Measurements from ENCODE around the gene CGB3.
"Not testable (repeated sequence)": the region's sequence is repeated elsewhere in the genome, so short reads cannot be mapped to it uniquely, and the experiment has no call there.

Gene CGB3

GRCh38 chr19:49019242-49019932 lies 4.7 kb downstream of the CGB3 start:
- H3K36me3 ChIP-seq (replicated peaks; ENCODE audit: insufficient read depth, low read length), result no peaks in the 10 kb centered on the region
- H3K9ac ChIP-seq (ENCODE audit: low read length), result no peak overlapping the region
- no peaks in the 10 kb centered on the region for H3F3A ChIP-seq (ENCODE audit: insufficient read depth, low read length)
- H4K20me1 ChIP-seq (ENCODE audit: insufficient read depth, low read length), result no peaks in the 10 kb centered on the region
- TF ChIP-seq EZH2phosphoT487 (IDR thresholded peaks at IDR 0.05; ENCODE audit: low read length) (no peak), CTCF (IDR thresholded peaks at IDR 0.05; ENCODE audit: low read length) (peak; percentile 13; the same call in 1 of the 2 replicates), EZH2 (optimal IDR thresholded peaks at IDR 0.05; ENCODE audit: low read depth, low read length) (no peak)
- H2AFZ ChIP-seq (ENCODE audit: low read length), result no peak overlapping the region
- no peak for DNase-seq
- no peaks in the 10 kb centered on the region for H3K79me2 ChIP-seq (ENCODE audit: low read length)
- H3K9me3 ChIP-seq (replicated peaks; ENCODE audit: insufficient read depth, low read length), result no peaks in the 10 kb centered on the region
- H3K4me2 ChIP-seq (ENCODE audit: low read depth, low read length), result peak overlapping the region; percentile 94; the same call in 1 of the 2 replicates
- H3K9me2 ChIP-seq (replicated peaks; ENCODE audit: insufficient read depth, low read length), result no peaks in the 10 kb centered on the region
- H3K27me3 ChIP-seq (replicated peaks; ENCODE audit: insufficient read depth, low read length), result peaks cover 34% of the 10 kb centered on the region
- no peak overlapping the region for H3K27ac ChIP-seq (ENCODE audit: low read length)
- H3K4me3 ChIP-seq (ENCODE audit: low read length), result no peak overlapping the region
- no peaks in the 10 kb centered on the region for H3K4me1 ChIP-seq (ENCODE audit: low read length)

GRCh38 chr19:49018388-49019241 lies 5.5 kb downstream of the CGB3 start:
- not testable (repeated sequence) for H3K9me3 ChIP-seq (replicated peaks; ENCODE audit: insufficient read depth, low read length); H3K4me1 ChIP-seq (ENCODE audit: low read length); H3K27ac ChIP-seq (ENCODE audit: low read length); H3K79me2 ChIP-seq (ENCODE audit: low read length); H3K36me3 ChIP-seq (replicated peaks; ENCODE audit: insufficient read depth, low read length); DNase-seq; H3K9me2 ChIP-seq (replicated peaks; ENCODE audit: insufficient read depth, low read length); H3F3A ChIP-seq (ENCODE audit: insufficient read depth, low read length); H4K20me1 ChIP-seq (ENCODE audit: insufficient read depth, low read length)
- 0 out of 2 replicates have a peak overlapping the region, but pooled peaks have one; percentile 20 for H2AFZ ChIP-seq (ENCODE audit: low read length)
- H3K27me3 ChIP-seq (replicated peaks; ENCODE audit: insufficient read depth, low read length), result peaks cover 34% of the 10 kb centered on the region
- H3K9ac ChIP-seq (ENCODE audit: low read length), result peak overlapping the region; percentile 25; the same call in 1 of the 2 replicates
- H3K4me3 ChIP-seq (ENCODE audit: low read length), result peak overlapping the region; percentile 56
- peak overlapping the region; percentile 94 for H3K4me2 ChIP-seq (ENCODE audit: low read depth, low read length)

GRCh38 chr19:49017666-49018351 lies 6.3 kb downstream of the CGB3 start:
- Histone ChIP-seq H3K4me3 (ENCODE audit: low read length) (peak overlapping the region; percentile 56), H3K4me1 (ENCODE audit: low read length) (no peaks in the 10 kb centered on the region), H3K79me2 (ENCODE audit: low read length) (no peaks in the 10 kb centered on the region), H3K27me3 (replicated peaks; ENCODE audit: insufficient read depth, low read length) (peaks cover 34% of the 10 kb centered on the region), H3K36me3 (replicated peaks; ENCODE audit: insufficient read depth, low read length) (no peaks in the 10 kb centered on the region), H3F3A (ENCODE audit: insufficient read depth, low read length) (no peaks in the 10 kb centered on the region), H2AFZ (ENCODE audit: low read length) (0 out of 2 replicates have a peak overlapping the region, but pooled peaks have one; percentile 11), H3K9me2 (replicated peaks; ENCODE audit: insufficient read depth, low read length) (no peaks in the 10 kb centered on the region), H3K4me2 (ENCODE audit: low read depth, low read length) (peak overlapping the region; percentile 94), H4K20me1 (ENCODE audit: insufficient read depth, low read length) (no peaks in the 10 kb centered on the region), H3K27ac (ENCODE audit: low read length) (no peak overlapping the region), H3K9me3 (replicated peaks; ENCODE audit: insufficient read depth, low read length) (no peaks in the 10 kb centered on the region), H3K9ac (ENCODE audit: low read length) (no peak overlapping the region; the same call in 1 of the 2 replicates)
- peak; percentile 54 for DNase-seq
- no peak for TF ChIP-seq EZH2phosphoT487 (IDR thresholded peaks at IDR 0.05; ENCODE audit: low read length)
- peak; percentile 56 for TF ChIP-seq CTCF (IDR thresholded peaks at IDR 0.05; ENCODE audit: low read length)
- no peak for TF ChIP-seq EZH2 (optimal IDR thresholded peaks at IDR 0.05; ENCODE audit: low read depth, low read length)
